GM12891 (cell line): ENCODE data around the gene RRP36.

Experiments
- PAX5 ChIP-seq: IDR thresholded peaks from 2 replicates; pipeline ENCODE4 v1.6.1; 2011; ENCODE audit warnings: low read length, moderate library complexity, mild to moderate bottlenecking; ENCODE audit not compliant: insufficient read depth, severe bottlenecking
- POLR2A ChIP-seq: IDR thresholded peaks from 2 replicates; pipeline ENCODE4 v1.6.1; 2011; ENCODE audit warnings: low read depth, low read length, control low read depth
- POLR2AphosphoS5 ChIP-seq: IDR thresholded peaks from 2 replicates; pipeline ENCODE4 v1.6.1; 2011; ENCODE audit warnings: low read depth, low read length, control low read depth
- POU2F2 ChIP-seq: IDR thresholded peaks from 2 replicates; pipeline ENCODE4 v1.6.1; 2011; ENCODE audit warnings: low read depth, mild to moderate bottlenecking, control low read depth, low read length, moderate library complexity
- SPI1 ChIP-seq: IDR thresholded peaks from 2 replicates; pipeline ENCODE4 v1.6.1; 2011; ENCODE audit warnings: low read depth, low read length, control low read depth
- TAF1 ChIP-seq: IDR thresholded peaks from 2 replicates; pipeline ENCODE4 v1.6.1; 2011; ENCODE audit warnings: low read depth, low read length, control low read depth

GRCh38 chr6:43035495-43036194, 14.2 kb downstream of the RRP36 start:
- TF ChIP-seq POLR2AphosphoS5 (no peak), POLR2A (no peak), SPI1 (no peak), POU2F2 (no peak), TAF1 (no peak), PAX5 (no peak)
